GM20431 (cell line): ENCODE measurements around the gene UBL4B.

Experiments used
- in situ Hi-C: fragments of 300-500 bp; cut with MseI, MboI; formaldehyde crosslinking; loops from one replicate; pipeline ENCODE4 v1.15.0; 2020; ENCODE audit warnings: low sequenced_read_pairs; ENCODE audit not compliant: unreplicated experiment

UBL4B gene

DNA sequence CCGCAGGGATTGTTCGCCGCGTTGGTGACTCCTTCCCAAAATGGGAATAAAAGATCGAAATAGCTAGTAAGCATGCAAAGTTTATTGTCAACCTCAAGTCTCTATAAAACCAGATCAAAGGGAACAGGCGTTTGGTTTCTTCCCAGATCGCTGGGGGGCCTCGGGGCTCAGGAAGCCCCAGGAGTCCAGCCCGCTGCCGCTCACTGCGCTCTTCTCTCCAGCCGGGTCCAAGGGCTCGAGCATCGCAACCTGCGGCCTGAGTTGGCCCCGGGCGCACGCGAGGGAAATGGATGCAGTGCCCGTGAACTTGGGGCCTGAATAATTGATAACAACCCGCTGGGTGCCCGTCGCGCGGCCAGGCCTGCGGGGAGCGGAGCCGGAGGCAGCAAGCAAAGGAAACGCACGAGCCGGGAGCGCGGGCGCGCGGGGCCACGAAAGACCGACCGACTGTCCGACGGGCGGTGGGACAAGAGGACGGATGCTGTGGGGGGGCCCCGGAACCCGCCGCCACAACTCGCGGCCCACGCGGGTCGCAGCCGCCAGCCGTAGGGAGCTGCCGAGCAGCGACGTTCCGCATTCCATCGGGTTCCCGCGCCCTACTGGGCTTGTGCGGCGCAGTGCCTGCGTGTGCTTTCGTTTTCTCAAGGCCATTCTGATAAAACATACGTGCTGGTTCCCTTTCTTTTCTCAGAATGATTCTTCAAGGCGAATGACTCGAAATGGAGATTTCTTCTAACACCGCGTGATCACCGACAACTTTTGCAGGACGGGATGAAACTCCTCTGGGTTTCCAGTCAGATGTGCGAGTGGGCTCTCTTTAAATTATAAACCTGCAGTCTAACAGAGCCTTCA lies 27.8 kb upstream of the UBL4B start:
- in situ Hi-C loops: no loop called here

DNA sequence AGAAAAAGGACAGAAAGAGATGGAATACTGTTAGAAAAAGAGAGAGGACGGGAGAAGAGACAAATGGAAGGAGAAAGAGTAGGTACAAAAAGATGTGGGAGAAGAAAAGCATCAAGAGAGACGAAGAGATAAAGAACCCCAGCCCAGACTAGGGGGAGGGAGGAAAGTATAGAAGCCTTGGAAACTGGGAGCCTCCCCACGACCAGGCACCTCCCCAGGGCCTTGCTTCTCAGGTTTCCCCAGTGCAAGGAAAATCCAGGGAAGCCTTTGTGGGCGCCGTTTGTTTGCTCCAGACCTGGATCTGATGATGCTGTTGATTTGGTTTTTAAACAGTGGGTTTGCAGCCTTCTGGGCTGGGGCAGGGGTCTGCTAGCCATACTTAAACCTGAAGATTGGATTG lies 26.6 kb upstream of the UBL4B start:
- in situ Hi-C loops: no loop called here

DNA sequence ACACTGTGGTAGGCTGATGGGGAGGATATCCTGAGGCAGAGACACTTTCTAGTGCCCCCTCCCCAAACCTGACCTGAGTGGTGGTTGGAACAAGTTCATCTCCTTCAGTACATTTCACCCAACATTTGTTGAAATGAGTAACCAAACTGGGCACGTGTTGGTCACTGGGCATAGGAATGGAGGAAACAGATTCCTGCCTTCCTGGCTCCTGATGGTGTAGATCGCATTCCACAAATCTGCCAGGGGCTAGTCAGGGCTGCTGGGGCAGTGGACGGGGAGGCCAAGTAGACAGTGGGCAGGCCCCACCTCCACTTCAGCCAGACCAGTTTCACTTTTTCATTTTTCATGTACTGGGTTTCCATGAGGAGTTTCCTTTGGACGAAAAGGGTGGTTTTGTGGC lies 25.3 kb upstream of the UBL4B start:
- in situ Hi-C loops: no loop called here

DNA sequence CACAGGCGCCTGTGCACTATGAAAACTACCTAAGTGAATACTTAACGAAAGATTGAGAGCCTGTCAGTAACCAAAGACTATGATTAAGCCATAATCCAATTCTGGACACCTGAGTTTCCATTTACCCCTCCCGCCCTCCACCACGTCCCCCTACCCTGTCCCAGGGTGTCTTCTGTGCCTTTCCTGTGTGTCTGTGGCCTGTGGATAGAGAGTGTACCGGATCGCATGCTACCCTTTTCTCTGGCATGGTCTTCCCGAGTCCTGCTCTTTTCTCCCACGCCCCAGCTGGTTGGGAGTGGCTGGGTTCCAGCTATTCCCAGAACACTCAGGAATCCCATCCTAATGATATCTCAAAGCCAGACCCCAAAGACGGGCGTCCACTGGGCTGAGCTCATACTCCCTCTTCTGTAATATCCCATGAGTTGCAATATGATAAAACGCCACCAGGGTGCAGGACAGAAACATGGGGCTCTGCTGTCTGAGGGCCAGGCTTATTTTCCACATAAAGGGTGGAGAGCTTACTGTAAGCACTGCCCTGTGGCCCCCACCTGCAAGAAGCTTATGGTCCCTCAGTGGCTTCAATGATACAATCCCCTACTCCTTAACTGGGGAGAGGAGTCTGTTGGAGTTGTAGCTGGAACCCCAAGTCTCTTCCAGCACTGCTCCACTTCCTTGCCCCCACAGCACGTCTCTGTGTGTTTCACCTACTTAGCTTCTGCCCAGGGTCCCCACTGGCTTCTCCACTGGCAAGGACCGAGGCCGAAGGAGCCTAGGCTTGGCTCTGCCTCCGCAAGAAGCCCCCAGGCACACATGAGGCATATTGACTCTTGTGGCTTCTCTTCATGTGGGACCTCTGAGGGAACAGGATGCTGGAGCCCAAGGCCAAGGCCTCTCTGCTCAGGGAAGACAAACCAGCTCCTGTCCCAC lies 24.2 kb upstream of the UBL4B start:
- in situ Hi-C loops: no loop called here

DNA sequence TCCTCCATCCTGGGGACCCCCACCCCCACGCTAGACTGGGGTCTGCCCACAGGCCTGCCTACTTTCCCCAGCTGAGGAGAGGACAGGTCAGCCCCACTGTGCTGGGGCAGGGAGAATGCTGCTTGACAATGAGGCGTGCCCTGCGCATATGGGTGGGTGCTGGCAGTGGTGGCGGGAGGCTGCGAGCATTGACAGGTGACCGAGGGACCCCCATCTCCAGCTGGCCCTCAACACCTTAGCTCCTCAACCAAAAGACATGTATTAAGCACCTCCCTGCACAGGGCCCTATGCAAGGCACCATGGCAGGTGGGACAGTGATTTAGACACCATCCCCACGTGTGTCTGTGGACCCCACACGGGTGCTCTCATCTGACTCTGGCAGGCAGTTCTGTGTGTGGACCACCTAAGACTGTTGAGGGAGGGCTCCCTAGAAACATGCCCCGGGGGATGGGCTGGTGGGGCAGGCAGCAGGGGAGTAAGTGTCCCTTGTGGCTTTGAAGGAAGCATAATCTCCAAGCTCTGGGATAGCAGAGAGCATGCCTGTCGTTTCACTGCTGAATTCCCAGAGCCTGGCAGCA lies 23.4 kb upstream of the UBL4B start:
- in situ Hi-C loops: no loop called here

DNA sequence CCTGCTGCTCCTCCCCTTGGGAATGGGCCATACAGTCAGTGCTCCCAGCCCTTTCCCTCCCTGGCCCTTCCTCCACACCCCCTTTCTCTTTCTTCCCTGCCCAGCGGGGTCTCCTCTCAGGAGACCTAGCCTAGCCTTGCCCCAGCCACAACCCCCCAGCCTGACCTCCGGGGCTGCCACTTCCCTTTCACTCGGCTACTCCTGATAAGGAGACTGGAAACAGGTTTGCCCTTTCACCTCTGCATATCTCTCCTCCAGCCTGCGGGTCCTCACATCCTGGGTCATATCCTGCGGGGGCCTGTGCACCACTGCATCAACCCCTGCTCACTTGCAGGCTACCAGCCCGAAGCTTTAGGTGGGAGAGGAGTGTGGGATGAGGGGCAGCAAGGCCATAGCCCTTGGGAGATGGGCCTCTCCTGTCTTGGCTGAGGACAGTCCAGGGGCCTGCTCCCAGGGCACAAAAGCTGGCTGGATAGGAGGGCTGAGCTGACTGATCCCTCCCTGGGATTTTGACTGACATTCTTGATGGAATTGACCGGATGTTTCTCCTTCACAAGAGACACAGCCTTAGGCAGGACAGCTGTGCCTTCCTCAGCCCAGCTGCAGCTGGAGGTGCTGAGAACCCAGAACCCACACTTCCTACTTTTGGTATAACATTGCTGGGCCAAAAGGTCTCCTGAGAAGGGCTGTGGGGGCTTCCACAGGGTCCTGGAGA lies 22.5 kb upstream of the UBL4B start:
- in situ Hi-C loops: no loop called here

DNA sequence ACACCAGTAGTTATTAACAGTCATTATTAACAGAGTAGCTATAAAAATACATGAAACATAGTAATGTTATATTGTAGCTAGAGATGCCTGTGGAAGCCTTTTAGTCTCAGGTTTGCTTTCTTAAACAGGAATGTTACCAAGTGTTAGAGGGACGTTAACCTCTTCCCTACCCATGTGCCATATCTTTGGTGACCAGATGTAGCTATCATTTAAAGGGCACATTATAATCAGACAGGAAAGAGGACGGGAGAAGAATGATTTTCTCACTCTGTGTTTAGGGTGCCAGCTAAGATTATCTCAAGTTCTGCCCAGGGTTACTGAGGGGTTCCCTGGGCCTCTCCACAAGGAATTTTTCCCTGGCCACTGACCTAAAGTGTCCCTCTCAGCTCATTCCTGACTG lies 20.9 kb upstream of the UBL4B start:
- in situ Hi-C loops: no loop called here

DNA sequence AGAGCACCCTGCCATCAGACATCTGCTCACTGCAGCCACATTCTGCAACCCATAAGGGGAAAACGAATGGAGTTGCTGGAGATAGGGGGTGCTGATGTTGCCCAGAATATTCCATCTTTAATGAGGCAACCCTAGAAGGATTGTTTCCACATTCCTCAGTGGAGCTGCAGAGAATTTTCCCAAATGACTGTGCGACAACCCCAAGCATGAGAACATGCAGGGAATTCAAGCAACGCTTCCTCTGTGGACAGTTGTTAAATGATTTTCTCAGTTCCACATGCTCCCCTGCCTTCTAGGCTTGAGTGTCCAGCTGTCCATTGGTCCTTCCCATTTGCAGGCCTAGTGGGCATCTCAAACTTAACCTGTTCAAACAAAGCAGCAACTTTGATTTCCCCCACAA lies 20.5 kb upstream of the UBL4B start:
- in situ Hi-C loops: no loop called here

DNA sequence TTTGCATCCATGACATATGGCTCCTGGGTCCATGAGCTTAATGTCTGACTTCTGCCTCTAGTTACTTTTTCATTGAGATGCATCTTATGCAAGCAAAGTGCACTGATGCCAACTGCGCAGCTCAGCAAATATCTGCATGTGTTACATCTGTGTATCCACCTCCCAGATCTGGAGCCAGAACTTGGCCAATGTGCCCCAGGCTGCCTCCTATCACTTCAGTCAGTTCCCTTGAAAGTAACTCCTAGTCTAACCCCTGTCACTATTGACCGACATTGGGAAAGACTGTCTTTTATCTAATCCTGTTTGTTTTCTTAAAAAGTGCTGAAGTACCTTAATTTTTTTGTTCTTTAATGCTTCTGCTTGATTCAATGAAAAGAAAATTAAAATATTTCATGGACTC lies 19.3 kb upstream of the UBL4B start:
- in situ Hi-C loops: no loop called here

DNA sequence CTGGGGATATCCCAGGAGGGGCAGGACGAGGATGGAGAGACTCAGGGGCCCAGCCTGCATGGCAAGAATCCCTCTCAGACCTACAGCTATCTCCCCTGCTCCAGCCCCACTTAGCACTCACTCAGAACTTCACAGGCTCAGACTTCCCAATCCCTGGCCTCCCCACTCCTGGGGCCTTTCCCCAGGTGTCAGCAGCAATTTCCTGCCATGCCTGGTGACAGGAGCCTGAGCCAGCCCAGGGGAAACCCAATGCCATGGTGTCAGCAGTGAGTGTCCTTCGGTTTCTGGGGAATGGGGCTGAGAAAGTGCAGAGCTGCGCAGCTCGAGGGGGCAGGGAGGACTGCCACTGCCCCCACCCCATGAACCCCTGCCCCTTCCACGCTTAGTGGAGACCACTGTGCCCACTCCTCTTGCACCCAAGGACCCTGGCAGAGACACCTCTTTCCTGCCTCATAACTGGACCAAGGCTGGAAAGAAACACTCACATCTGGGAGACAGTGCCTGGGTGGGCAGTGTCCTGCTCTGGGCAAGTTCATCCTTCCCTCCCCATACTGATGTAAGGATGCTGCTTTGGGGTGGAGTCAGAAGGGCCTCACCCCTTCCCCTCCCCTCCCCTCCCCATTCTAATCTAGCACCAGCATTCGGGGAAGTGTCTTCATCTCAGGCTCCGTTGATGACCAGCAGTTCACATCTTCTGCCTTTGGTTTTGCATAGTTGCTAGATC lies 17.1 kb upstream of the UBL4B start:
- in situ Hi-C loops: no loop called here

DNA sequence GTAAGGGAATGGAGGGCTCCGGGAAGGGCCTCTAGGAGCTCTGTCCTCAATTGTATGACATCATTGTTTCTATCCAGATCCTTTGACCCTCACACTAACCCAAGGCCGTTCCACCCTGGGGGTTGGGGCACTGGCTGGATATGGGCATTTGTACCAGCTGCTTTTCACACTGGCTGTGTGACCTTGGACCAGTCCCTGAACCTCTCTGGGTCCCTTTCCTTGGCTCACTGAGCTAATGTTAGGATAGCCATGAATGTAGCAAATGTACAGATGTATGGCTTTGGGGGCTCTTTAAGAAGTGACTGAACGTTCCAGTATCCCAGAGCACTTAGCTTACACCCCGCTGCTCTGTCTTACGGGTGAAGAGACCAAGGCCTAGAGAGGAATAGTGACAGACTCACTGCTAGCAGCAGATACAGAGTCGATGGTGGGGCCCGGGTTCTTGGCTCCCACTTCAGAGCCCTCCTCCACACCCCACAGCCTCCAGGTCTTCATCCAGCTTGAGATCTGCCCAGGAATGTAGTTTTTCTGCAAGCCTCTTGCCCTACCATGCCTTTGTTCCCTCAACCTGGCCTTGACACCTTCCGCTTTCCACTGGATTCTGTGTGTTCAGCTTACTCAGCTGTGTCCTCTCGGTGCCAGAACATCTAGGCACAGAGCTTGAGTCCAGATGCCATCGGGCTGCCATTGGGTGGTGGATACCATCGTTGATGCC lies 14.6 kb upstream of the UBL4B start:
- in situ Hi-C loops: no loop called here

DNA sequence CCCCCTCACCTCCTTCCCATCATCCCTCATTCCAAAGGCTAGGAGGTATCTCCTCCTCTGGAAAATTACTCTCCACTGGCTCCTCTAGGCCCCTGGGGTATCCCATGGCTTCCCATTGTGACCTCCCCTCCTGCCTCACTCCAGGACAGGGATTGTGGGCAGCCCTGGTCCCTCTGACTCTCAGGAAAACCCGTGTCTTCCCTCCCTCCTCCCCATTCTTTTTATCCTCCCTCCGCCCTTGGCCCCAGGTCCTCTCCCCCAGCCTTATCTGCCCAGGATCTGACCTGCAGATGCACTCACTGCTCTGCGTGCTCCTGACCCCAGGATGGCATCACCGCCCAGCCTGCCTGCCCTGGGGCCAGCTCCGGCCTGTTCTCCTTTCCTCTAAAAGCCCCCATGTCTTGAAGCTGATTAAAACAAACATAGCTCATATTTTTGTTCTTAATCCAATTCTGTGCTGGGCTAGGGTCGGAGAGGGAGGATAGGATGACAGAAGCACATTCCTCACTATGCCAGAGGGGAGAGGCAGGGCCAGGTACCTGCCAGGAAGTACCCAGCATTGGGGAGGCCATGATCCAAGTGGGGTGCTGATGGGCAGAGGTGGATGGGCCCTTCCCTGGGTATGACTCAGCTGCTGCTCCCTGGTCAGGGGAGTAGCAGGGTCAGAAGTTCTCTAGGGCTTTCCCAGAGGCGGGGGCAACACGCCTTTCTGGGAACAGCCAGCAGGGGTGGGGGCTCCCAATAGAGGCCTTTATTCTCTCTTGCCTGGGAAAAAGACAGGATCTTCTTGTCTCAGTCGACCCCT lies 13.8 kb upstream of the UBL4B start:
- in situ Hi-C loops: no loop called here

DNA sequence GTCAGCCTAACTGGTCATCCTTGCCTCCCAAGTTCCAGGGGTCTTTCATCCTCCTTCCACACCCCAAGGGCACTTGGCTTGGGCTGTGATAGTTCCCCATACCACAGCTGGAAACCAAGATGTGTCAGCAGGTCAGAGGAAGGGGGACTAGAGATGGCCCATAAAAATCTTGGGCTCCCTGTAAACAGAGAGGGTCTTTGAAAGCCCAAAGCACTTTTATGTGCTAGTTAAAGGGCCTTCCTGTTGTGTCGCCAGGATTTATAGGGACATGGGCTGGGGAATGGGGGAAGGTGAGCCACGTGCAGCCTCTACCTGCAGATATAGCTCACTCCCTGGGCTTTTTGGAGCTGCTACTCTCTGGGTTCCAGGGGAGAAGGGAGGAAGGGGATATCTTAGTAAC lies 11.9 kb upstream of the UBL4B start:
- in situ Hi-C loops: no loop called here

DNA sequence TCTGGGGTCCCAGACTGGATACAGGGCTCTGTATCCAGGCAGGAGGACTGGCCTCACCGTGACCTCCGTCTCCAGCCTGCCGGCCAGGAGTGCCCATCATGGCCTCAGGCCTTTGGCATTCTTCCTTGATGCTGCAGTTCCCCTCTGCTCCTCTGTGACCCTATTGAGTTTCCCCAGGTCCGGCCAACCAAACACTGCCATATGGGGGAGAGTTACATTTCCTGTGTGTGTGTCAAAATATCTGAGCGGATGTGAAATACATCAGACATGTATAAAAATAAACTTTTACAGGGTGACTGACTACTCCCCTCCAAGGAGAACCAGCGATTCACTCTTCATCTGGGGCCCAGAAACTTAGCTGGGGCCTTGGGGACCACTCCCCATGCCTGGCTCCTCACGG lies 10.2 kb upstream of the UBL4B start:
- in situ Hi-C loops: no loop called here

DNA sequence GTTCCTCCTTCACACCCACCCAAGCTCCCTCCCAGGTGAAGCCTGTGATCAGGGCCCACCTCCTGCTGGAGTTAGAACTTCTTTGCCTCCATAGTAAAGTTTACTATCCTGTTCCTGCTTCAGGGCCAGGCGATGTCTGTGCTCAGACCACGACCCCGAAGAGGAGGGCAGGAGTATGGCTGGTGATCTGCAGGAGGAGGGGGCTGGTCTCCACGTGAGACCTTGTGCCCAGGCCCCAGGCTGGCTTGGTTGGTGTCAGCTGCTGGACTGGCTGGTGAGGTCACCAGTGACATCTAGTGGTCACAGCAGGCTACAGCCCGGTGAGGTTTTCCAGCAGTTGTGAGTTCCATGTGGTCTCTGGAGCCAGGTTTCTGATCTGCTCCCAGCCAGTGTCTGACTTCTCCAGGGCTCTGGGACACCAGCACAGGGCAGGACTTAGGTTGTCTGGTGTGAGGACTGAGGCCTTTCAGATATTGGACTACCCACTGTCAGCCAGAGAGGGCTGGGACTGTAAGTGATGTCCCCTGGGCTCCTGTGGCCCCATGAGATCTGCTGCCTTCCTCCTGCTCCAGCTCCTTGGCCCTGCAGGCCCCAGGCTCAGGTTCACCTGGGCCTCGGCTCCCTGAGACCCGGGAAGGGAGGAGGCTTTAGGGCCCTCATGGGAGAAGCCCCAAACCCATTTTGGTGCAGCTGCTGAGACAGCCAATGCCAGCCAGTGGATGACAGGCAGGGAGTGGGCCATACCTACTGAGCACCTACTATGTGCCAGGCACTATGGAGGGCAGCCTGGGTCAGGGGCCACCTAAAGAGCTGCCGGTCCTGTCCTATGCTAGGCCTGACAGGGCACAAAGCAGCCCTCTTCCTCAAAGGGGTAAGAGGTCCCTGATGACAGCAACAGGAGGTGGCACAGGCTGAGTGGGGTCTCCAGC lies 6.0 kb upstream of the UBL4B start:
- in situ Hi-C loops: no loop called here

DNA sequence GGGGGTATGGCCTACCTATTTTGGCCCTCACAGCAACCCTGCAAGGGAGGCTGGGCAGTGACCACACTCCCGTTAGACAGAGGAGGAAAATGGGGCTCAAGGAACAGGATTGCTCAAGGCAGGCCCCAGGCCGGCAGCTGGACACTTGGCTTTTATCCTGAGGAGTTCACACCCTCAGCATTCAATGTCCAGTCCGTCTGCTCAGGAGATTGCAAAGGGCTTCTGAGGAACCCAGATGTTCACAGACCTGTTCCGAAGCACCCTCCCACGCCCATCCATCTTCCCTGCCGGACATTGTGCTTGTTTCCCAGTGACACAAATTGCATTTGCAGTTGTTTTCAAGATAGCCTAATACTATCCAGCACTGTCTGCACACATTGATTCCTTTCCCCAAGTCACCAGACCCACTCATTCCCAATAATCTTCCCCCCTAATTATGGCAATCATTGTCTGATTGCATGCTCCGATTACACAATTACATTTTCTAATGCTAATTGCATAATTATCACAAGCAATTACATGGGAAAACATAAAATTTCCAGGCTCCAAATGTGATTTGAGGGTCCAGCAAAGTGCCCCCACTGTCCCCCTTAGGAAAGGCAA lies 4.3 kb upstream of the UBL4B start:
- in situ Hi-C loops: no loop called here

DNA sequence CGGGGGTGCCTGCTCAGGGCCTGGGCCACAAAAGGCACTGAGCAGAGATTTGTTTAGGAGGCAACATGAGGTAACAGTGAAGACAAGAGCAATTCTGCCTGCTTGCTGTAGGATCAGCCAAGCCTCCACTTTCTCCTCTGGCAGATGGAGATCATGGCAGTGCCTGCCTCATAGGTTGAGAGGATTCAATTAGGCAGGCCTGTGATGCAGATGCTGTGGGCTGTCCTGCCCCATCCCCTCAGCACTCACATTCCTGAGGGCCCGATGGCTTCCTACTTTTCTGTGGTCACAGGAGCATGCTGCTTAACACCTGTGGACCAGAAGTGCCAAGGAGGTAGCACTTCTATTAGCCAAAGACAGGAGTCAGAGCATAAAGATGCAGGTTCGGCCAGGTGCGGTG lies 1.2 kb upstream of the UBL4B start:
- in situ Hi-C loops: no loop called here
